Caco-2 (cell line): Measurements from ENCODE around the gene ATP8B3. TPM values are rescaled to one million over a fixed set of nuclear protein-coding genes. Genes with fewer than 3 reads are reported as not detected.

Source experiments
- BruUV-seq: library from RNA; stranded (reverse); fragments of 400-500 nt; replicated peaks from 2 replicates; lab custom pipeline; 2021; lab: Mats Ljungman, UMichigan
- CTCF ChIA-PET: fragments of 300-600 bp; sonication (Branson Sonifier 250); formaldehyde crosslinking; loops from one replicate; lab custom pipeline; 2022; ENCODE audit warnings: antibody characterized with exemption; lab: Charles Lee
- POLR2A ChIA-PET: fragments of 300-600 bp; sonication (Branson Sonifier 250); formaldehyde crosslinking; loops from one replicate; lab custom pipeline; 2022; ENCODE audit warnings: antibody characterized with exemption; lab: Charles Lee
- DNase-seq, 2 experiments: peaks; one replicate each; pipeline versions ENCODE4 v3.0.0 to v3.0.0-alpha.2; 2020 to 2022
- H3K27me3 ChIP-seq: replicated peaks from 2 replicates; pipeline ENCODE4 v1.6.0; 2011; ENCODE audit warnings: low read length; ENCODE audit not compliant: control insufficient read depth, insufficient read depth
- H3K36me3 ChIP-seq: 2 replicates; pipeline ENCODE4 v1.5.1; 2011; ENCODE audit warnings: low read length; ENCODE audit not compliant: control insufficient read depth, insufficient read depth
- H3K4me1 ChIP-seq: fragments of 250-450 bp; sonication (Bioruptor Pico); 2 replicates; pipeline ENCODE4 v1.5.1; 2020; ENCODE audit warnings: mild to moderate bottlenecking
- H3K4me3 ChIP-seq: 2 replicates; pipeline ENCODE4 v1.5.1; 2011; ENCODE audit warnings: low read depth, mild to moderate bottlenecking, control low read depth, low read length
- H3K9me3 ChIP-seq: fragments of 250-450 bp; sonication (Bioruptor Pico); 2 replicates; pipeline ENCODE4 v1.5.1; 2020; ENCODE audit warnings: mild to moderate bottlenecking, moderate library complexity
- H3K27ac Mint-ChIP-seq: one replicate; pipeline ENCODE4 v1.8.0; 2022; ENCODE audit warnings: mixed read lengths; ENCODE audit not compliant: unreplicated experiment
- H3K27me3 Mint-ChIP-seq: one replicate; pipeline ENCODE4 v1.8.0; 2022; ENCODE audit warnings: mixed read lengths; ENCODE audit not compliant: insufficient read depth, unreplicated experiment
- H3K36me3 Mint-ChIP-seq: one replicate; pipeline ENCODE4 v1.8.0; 2022; ENCODE audit warnings: mild to moderate bottlenecking, mixed read lengths; ENCODE audit not compliant: insufficient read depth, unreplicated experiment
- H3K4me1 Mint-ChIP-seq: one replicate; pipeline ENCODE4 v1.8.0; 2022; ENCODE audit warnings: low read depth, mixed read lengths; ENCODE audit not compliant: unreplicated experiment
- H3K4me3 Mint-ChIP-seq: one replicate; pipeline ENCODE4 v1.8.0; 2022; ENCODE audit warnings: mild to moderate bottlenecking, moderate library complexity, mixed read lengths; ENCODE audit not compliant: unreplicated experiment
- H3K9me3 Mint-ChIP-seq: one replicate; pipeline ENCODE4 v1.8.0; 2022; ENCODE audit warnings: mixed read lengths; ENCODE audit not compliant: unreplicated experiment
- intact Hi-C: fragments of 100-400 bp; cut with micrococcal nuclease; formaldehyde crosslinking; loops from one replicate; pipeline ENCODE4 v1.10.0; 2022; ENCODE audit not compliant: unreplicated experiment
- total RNA-seq: library from RNA; stranded (reverse); gene quantifications from 2 replicates; pipeline ENCODE4 v1.2.3, GENCODE V29; 2022
- TF ChIP-seq, protein P1 (sequence below), 2 experiments: fragments of 200-600 bp in 1 of 2; IDR thresholded peaks; 1 replicate in 1 of 2; 2 replicates in 1 of 2; pipeline versions ENCODE4 v1.5.1 to v1.8.0; 2011 to 2022; ENCODE audit warnings: antibody characterized with exemption in 1 of 2, control low read depth in 1 of 2, inconsistent platforms in 1 of 2, low read depth in 1 of 2, low read length in 1 of 2, mild to moderate bottlenecking in 1 of 2, moderate library complexity in 1 of 2; ENCODE audit not compliant: insufficient read depth in 1 of 2, severe bottlenecking in 1 of 2, unreplicated experiment in 1 of 2

ATP8B3 gene
- total RNA-seq, 1 experiment from 2014 or later = 0.45 TPM

DNA sequence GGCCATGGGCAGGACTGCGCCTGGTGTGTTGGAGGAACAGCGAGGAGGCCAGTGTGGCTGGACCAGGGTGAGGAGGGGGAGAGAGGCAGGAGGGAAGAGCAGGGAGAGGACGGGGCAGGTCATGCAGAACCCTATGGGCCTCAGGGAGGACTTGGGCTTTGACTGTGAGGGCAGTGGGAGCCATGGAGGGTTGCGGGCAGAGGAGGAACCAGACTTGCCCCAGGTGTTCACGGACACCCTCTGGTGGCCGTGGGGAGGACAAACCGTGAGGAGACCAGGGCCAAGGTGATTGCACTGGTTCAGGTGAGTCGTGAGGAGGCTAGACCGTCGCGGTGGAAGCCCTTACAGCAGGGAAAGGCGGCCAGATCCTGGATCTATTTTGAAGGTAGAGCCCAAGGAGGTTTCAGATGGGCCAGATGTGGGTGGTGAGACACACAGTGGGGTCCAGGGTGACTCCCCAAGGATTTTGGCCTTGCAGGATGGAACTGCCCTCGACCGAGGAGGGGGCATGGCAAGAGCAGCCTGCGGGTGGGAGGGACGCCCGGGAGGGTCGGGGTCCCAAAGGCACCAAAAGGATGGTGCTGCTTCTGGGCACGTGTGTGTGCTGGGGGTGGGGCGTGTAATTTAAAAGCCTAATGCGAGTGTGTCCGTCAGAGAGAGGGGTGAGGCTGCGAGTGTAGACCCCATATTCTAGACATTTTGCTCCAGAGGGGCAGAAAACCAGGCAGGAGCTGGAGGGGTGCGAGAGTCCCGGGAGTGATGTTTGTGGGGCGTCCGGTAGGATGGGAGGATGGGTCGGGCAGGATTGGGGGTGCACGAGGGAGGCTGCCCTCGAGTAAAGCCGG, 39.0 kb upstream of the ATP8B3 start:
- Mint-ChIP-seq H3K27me3 (no peaks in the 10 kb centered on the region), H3K4me3 (no peak overlapping the region), H3K4me1 (no peaks in the 10 kb centered on the region), H3K27ac (peak overlapping the region; percentile 60), H3K9me3 (no peaks in the 10 kb centered on the region), H3K36me3 (peaks cover 20% of the 10 kb centered on the region)
- Histone ChIP-seq H3K27me3 (no peaks in the 10 kb centered on the region), H3K36me3 (no peaks in the 10 kb centered on the region), H3K9me3 (no peaks in the 10 kb centered on the region), H3K4me3 (no peak overlapping the region), H3K4me1 (peaks cover 4% of the 10 kb centered on the region; the same call in 1 of the 2 replicates)
- no peak for DNase-seq
- intact Hi-C loops = no loop called here
- BruUV-seq = no TSS peak
- ChIA-PET POLR2A (no interaction called here), CTCF (no interaction called here)
- TF ChIP-seq, protein P1, sequence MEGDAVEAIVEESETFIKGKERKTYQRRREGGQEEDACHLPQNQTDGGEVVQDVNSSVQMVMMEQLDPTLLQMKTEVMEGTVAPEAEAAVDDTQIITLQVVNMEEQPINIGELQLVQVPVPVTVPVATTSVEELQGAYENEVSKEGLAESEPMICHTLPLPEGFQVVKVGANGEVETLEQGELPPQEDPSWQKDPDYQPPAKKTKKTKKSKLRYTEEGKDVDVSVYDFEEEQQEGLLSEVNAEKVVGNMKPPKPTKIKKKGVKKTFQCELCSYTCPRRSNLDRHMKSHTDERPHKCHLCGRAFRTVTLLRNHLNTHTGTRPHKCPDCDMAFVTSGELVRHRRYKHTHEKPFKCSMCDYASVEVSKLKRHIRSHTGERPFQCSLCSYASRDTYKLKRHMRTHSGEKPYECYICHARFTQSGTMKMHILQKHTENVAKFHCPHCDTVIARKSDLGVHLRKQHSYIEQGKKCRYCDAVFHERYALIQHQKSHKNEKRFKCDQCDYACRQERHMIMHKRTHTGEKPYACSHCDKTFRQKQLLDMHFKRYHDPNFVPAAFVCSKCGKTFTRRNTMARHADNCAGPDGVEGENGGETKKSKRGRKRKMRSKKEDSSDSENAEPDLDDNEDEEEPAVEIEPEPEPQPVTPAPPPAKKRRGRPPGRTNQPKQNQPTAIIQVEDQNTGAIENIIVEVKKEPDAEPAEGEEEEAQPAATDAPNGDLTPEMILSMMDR (IDR thresholded peaks at IDR 0.05; ENCODE audit: insufficient read depth in 1 of 2, low read depth in 1 of 2, low read length in 1 of 2, severe bottlenecking in 1 of 2, unreplicated experiment in 1 of 2) = peak in 1 of 2 experiments; percentile 14

DNA sequence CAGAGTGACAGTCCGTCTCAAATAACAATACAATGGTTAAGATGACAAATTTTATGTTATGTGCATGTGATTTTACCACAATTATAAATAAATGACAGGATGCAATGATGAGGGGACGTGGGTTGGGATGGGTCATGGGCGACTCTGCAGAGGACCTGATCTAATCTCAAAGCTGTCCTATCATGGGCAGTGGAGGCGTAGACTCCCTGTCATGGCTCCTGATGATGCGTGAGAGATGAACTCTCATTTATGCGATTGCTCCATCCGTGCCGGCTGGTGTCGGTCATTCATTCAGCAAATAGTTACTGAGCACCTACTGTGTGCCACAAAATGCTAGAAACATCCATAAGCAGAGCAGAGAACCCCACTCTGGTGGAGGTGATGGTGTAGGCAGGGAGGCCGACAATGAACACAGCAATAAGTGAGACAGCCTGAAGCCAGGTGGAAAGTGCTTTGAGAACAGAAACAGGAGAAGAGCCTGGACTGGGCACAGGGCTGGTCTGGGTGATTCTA, 37.9 kb upstream of the ATP8B3 start:
- H3K27me3 Mint-ChIP-seq = no peaks in the 10 kb centered on the region
- Histone ChIP-seq H3K4me1 (peaks cover 4% of the 10 kb centered on the region; the same call in 1 of the 2 replicates), H3K4me3 (no peak overlapping the region), H3K27me3 (no peaks in the 10 kb centered on the region), H3K9me3 (no peaks in the 10 kb centered on the region), H3K36me3 (no peaks in the 10 kb centered on the region)
- ChIA-PET CTCF (interaction anchor here (1.0 kb wide), 1 partner anchor 17 kb away, joined by 3 read pairs; no protein-coding TSS in a partner anchor), POLR2A (no interaction called here)
- no peak for DNase-seq
- H3K27ac Mint-ChIP-seq = peak overlapping the region; percentile 12
- TF ChIP-seq, protein P1 (IDR thresholded peaks at IDR 0.05; ENCODE audit: insufficient read depth in 1 of 2, low read depth in 1 of 2, low read length in 1 of 2, severe bottlenecking in 1 of 2, unreplicated experiment in 1 of 2) = no peak
- intact Hi-C loops = no loop called here
- peaks cover 29% of the 10 kb centered on the region for H3K36me3 Mint-ChIP-seq
- H3K4me1 Mint-ChIP-seq = no peaks in the 10 kb centered on the region
- no TSS peak for BruUV-seq
- H3K9me3 Mint-ChIP-seq = no peaks in the 10 kb centered on the region
- no peak overlapping the region for H3K4me3 Mint-ChIP-seq

DNA sequence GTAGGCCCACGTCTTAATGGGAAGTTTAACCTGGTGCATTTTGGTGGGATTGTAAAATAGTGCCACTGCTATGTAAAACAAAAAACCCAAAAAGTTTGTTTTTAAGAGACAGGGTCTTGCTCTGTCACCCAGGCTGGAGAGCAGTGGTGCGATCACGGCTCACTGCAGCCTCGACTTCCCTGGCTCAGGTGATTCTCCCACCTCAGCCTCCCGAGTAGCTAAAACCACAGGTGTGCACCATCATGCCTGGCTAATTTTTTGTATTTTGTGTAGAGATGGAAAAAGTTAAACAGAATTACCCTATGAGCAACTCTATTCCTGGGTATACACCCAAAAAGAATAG, 37.0 kb upstream of the ATP8B3 start:
- Mint-ChIP-seq H3K9me3 (no peaks in the 10 kb centered on the region), H3K27ac (peak overlapping the region; percentile 98), H3K36me3 (peaks cover 34% of the 10 kb centered on the region), H3K4me3 (peak overlapping the region; percentile 95), H3K27me3 (no peaks in the 10 kb centered on the region), H3K4me1 (no peaks in the 10 kb centered on the region)
- CTCF ChIA-PET = interaction anchor here (0.6 kb wide), 1 partner anchor 11 kb away, joined by 9 read pairs; no protein-coding TSS in a partner anchor
- no TSS peak for BruUV-seq
- Histone ChIP-seq H3K27me3 (no peaks in the 10 kb centered on the region), H3K36me3 (no peaks in the 10 kb centered on the region), H3K4me1 (peaks cover 4% of the 10 kb centered on the region; the same call in 1 of the 2 replicates), H3K4me3 (no peak overlapping the region), H3K9me3 (no peaks in the 10 kb centered on the region)
- POLR2A ChIA-PET = no interaction called here
- DNase-seq = no peak
- TF ChIP-seq, protein P1 (IDR thresholded peaks at IDR 0.05; ENCODE audit: insufficient read depth in 1 of 2, low read depth in 1 of 2, low read length in 1 of 2, severe bottlenecking in 1 of 2, unreplicated experiment in 1 of 2) = no peak
- intact Hi-C loops = no loop called here
